Gastroesophageal sphincter (tissue), 3 donors: ENCODE data around the gene CBX7.

Experiments
- CTCF ChIP-seq, 4 experiments: fragments of 200-600 bp in 2 of 4; fragments of 450-650 bp in 2 of 4; sonication (generic) in 1 of 4; IDR thresholded peaks; one replicate each; pipeline ENCODE4 v1.5.1; 2017 to 2019; ENCODE audit warnings: antibody characterized with exemption in 4 of 4, mild to moderate bottlenecking in 2 of 4, moderate library complexity in 2 of 4
- POLR2A ChIP-seq, 2 donors: fragments of 450-650 bp; IDR thresholded peaks; one replicate each; pipeline ENCODE4 v1.6.1; 2017; ENCODE audit warnings: antibody characterized with exemption in 2 of 2, mild to moderate bottlenecking in 2 of 2, moderate library complexity in 1 of 2

- TF ChIP-seq CTCF (IDR thresholded peaks at IDR 0.05) (no peak), POLR2A (IDR thresholded peaks at IDR 0.05) (no peak)
Measured at GRCh38 chr22:39176143-39176713, 23.7 kb upstream of the CBX7 start.
